Uterus (tissue), 4 donors: ENCODE results near the gene RAD50. TPM values are rescaled to one million over a fixed set of nuclear protein-coding genes. Genes with fewer than 3 reads are reported as not detected.
"Not testable (repeated sequence)": the region's sequence is repeated elsewhere in the genome, so short reads cannot be mapped to it uniquely, and the experiment has no call there.

ENCODE experiments used
- DNase-seq, 2 donors: peaks; one replicate each; pipeline ENCODE4 v3.0.0-alpha.2; 2019 to 2020
- H3K27ac ChIP-seq, 2 donors: fragments of 200-600 bp; sonication (generic); 1 replicate in 1 of 2; 2 replicates in 1 of 2; pipeline ENCODE4 v1.5.1; 2016 to 2018
- H3K27me3 ChIP-seq, 2 donors: fragments of 200-600 bp; sonication (generic); one replicate each; pipeline ENCODE4 v1.5.1; 2018 to 2019; ENCODE audit warnings: control low read depth in 1 of 2
- H3K36me3 ChIP-seq, 2 donors: fragments of 200-600 bp; sonication (generic); one replicate each; pipeline ENCODE4 v1.5.1; 2019; ENCODE audit warnings: control low read depth in 1 of 2
- H3K4me1 ChIP-seq, 2 donors: fragments of 200-600 bp; sonication (generic); one replicate each; pipeline ENCODE4 v1.5.1; 2018 to 2019; ENCODE audit warnings: control low read depth in 1 of 2
- H3K4me3 ChIP-seq, 2 donors: fragments of 200-600 bp; sonication (generic); 1 replicate in 1 of 2; 2 replicates in 1 of 2; pipeline ENCODE4 v1.5.1; 2018 to 2019; ENCODE audit warnings: mild to moderate bottlenecking in 1 of 2
- H3K9me3 ChIP-seq, 2 donors: fragments of 200-600 bp; sonication (generic); one replicate each; pipeline ENCODE4 v1.5.1; 2019; ENCODE audit warnings: control low read depth in 1 of 2
- CTCF ChIP-seq, 4 experiments: fragments of 200-600 bp in 2 of 4; fragments of 450-650 bp in 2 of 4; sonication (generic) in 2 of 4; IDR thresholded peaks; one replicate each; pipeline ENCODE4 v1.5.1; 2016 to 2019; ENCODE audit warnings: antibody characterized with exemption in 4 of 4, mild to moderate bottlenecking in 2 of 4, moderate library complexity in 1 of 4
- POLR2A ChIP-seq, 2 donors: fragments of 450-650 bp; IDR thresholded peaks; one replicate each; pipeline ENCODE4 v1.6.1; 2016; ENCODE audit warnings: antibody characterized with exemption in 2 of 2, mild to moderate bottlenecking in 1 of 2, moderate library complexity in 1 of 2
- intact Hi-C: fragments of 100-400 bp; cut with DNase I; formaldehyde crosslinking; loops from one replicate; pipeline ENCODE4 v1.15.1; 2023; ENCODE audit warnings: low total_unique reads
- total RNA-seq, 4 donors: library from RNA; depleted of rRNA in 3 of 4; stranded (reverse); fragments of >200 nt in 3 of 4; gene quantifications; one replicate each; pipeline versions ENCODE4 v1.1.0 to v1.2.4, GENCODE V29; 2014 to 2023
- donor health status: DM: yes; HTN: yes; CAD: no.

Gene RAD50
- total RNA-seq, 4 donors from 2014 or later = 13.8 to 50.0 (median 32.6) TPM

GRCh38 chr5:132629230-132629944 lies 72.6 kb downstream of the RAD50 start:
- no peaks in the 10 kb centered on the region for H3K36me3 ChIP-seq
- no peaks in the 10 kb centered on the region for H3K27me3 ChIP-seq
- no peak overlapping the region for H3K4me3 ChIP-seq
- TF ChIP-seq CTCF (IDR thresholded peaks at IDR 0.05) (no peak), POLR2A (IDR thresholded peaks at IDR 0.05) (no peak)
- H3K27ac ChIP-seq = no peak overlapping the region
- no peaks in the 10 kb centered on the region for H3K4me1 ChIP-seq
- DNase-seq = no peak
- intact Hi-C loops = no loop called here
- H3K9me3 ChIP-seq = no peaks in the 10 kb centered on the region

- H3K4me1 ChIP-seq, H3K4me3 ChIP-seq, H3K27ac ChIP-seq, H3K9me3 ChIP-seq, intact Hi-C loops, H3K27me3 ChIP-seq, H3K36me3 ChIP-seq, DNase-seq: not testable (repeated sequence)
These were observed 76.8 kb downstream of the RAD50 start for GRCh38 chr5:132633587-132633986.

DNA sequence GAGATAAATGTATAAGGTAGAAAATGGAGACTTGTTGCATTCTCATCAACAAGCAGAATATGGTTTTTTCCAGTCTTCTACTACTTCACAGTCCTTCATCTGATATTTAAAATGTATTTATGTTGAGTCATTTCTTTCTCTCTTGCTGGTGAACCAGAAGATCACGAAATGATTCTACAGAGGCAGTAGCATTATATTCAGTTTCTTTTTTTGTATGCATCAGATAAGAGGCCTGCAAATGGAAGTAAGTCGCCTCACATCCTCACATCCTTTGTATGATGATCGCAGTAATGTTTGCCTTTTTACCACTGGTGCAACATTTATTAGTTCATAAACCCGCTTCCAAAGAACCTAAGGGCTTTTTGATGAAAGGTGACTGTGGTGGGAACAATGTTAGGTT lies 79.1 kb downstream of the RAD50 start:
- Histone ChIP-seq H3K9me3 (no peaks in the 10 kb centered on the region), H3K4me1 (no peaks in the 10 kb centered on the region), H3K4me3 (no peak overlapping the region), H3K27ac (no peak overlapping the region), H3K36me3 (no peaks in the 10 kb centered on the region), H3K27me3 (no peaks in the 10 kb centered on the region)
- no peak for DNase-seq
- intact Hi-C loops = no loop called here
- TF ChIP-seq POLR2A (IDR thresholded peaks at IDR 0.05) (no peak), CTCF (IDR thresholded peaks at IDR 0.05) (no peak)

GRCh38 chr5:132637241-132637640 lies 80.5 kb downstream of the RAD50 start:
- no peak overlapping the region for H3K4me3 ChIP-seq
- no peaks in the 10 kb centered on the region for H3K9me3 ChIP-seq
- no peak overlapping the region for H3K27ac ChIP-seq
- H3K27me3 ChIP-seq = no peaks in the 10 kb centered on the region
- H3K4me1 ChIP-seq = no peaks in the 10 kb centered on the region
- TF ChIP-seq CTCF (IDR thresholded peaks at IDR 0.05) = no peak
- TF ChIP-seq POLR2A (IDR thresholded peaks at IDR 0.05) = no peak
- intact Hi-C loops = no loop called here
- no peak for DNase-seq
- H3K36me3 ChIP-seq = no peaks in the 10 kb centered on the region

- TF ChIP-seq CTCF (IDR thresholded peaks at IDR 0.05) (no peak), POLR2A (IDR thresholded peaks at IDR 0.05) (no peak)
- H3K27me3 ChIP-seq = no peaks in the 10 kb centered on the region
- intact Hi-C loops = no loop called here
- H3K9me3 ChIP-seq = no peaks in the 10 kb centered on the region
- no peaks in the 10 kb centered on the region for H3K4me1 ChIP-seq
- no peak overlapping the region for H3K27ac ChIP-seq
- no peak for DNase-seq
- no peaks in the 10 kb centered on the region for H3K36me3 ChIP-seq
- H3K4me3 ChIP-seq = no peak overlapping the region
These were observed 82.9 kb downstream of the RAD50 start for GRCh38 chr5:132639706-132640130.

DNA sequence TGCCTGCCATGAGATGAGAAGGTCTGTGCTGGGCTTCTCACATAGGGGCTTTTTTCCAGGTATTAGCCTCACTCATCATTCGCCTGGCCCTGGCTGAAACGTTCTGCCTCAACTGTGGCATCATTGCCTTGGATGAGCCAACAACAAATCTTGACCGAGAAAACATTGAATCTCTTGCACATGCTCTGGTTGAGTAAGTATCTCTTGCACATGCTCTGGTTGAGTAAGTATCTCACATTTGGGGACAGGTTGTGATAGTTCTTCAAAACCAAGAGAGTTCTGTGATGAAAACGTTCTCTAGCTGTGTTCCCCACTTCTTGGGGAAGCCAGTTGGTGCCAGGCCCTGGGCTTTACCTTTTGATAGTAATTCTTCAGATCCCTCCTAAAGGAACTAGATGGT lies 83.8 kb downstream of the RAD50 start:
- DNase-seq = no peak
- Histone ChIP-seq H3K27ac (no peak overlapping the region), H3K4me1 (no peaks in the 10 kb centered on the region), H3K4me3 (no peak overlapping the region), H3K36me3 (no peaks in the 10 kb centered on the region), H3K27me3 (no peaks in the 10 kb centered on the region), H3K9me3 (no peaks in the 10 kb centered on the region)
- TF ChIP-seq POLR2A (IDR thresholded peaks at IDR 0.05) (no peak), CTCF (IDR thresholded peaks at IDR 0.05) (no peak)
- intact Hi-C loops = no loop called here
